Measurements from ENCODE around the gene PARP1. TPM values are rescaled to one million over a fixed set of nuclear protein-coding genes. Genes with fewer than 3 reads are reported as not detected.

The PARP1 gene
- total RNA-seq, 1 experiment from 2014 or later, result 213 TPM

GRCh38 chr1:226425431-226426031, 17.6 kb upstream of the PARP1 start:
- no peak for ATAC-seq
- H3K9me3 ChIP-seq (ENCODE audit: control insufficient read depth in 1 of 2, insufficient read depth in 1 of 2, low read depth in 1 of 2, low read length in 2 of 2), result no peaks in the 10 kb centered on the region
- no peaks in the 10 kb centered on the region for H3K36me3 ChIP-seq (ENCODE audit: control insufficient read depth in 1 of 2, insufficient read depth in 2 of 2, low read length in 2 of 2)
- H3K4me3 ChIP-seq (replicated peaks in 1 of 2; ENCODE audit: low read depth in 1 of 2, low read length in 2 of 2), result no peak overlapping the region
- H3K27ac ChIP-seq (ENCODE audit: low read depth, low read length), result no peak overlapping the region
- DNase-seq (ENCODE audit: low read depth, low spot score), result no peak
- no peak overlapping the region for H2AFZ ChIP-seq (ENCODE audit: low read depth, low read length, poor library complexity, severe bottlenecking)
- no peaks in the 10 kb centered on the region for H4K20me1 ChIP-seq (ENCODE audit: insufficient read depth)
- no TSS peak for BruUV-seq (replicated peaks)
- RAD21 ChIA-PET (ENCODE audit: low non-redundant PET in 1 of 2, low total read pairs in 2 of 2, uncharacterized antibody in 2 of 2, unreplicated experiment in 2 of 2), result interaction anchor here (0.8 kb wide), 2 partner anchors 12 to 125 kb away, joined by 3 read pairs; no protein-coding TSS in a partner anchor
- H3K4me2 ChIP-seq (ENCODE audit: low read length), result no peak overlapping the region
- H3K4me1 ChIP-seq (ENCODE audit: control insufficient read depth in 1 of 2, insufficient read depth in 2 of 2, low read length in 2 of 2), result peaks cover 0 to 8% of the 10 kb centered on the region in 2 experiments; a peak in 2 of 4 replicates
- no peaks in the 10 kb centered on the region for H3K79me2 ChIP-seq (ENCODE audit: insufficient read depth, low read length)
- POLR2A ChIA-PET, result no interaction called here
- H3K27me3 ChIP-seq (ENCODE audit: insufficient read depth, low read length), result no peaks in the 10 kb centered on the region
- CTCF ChIA-PET, result interaction anchor here (0.7 to 2.8 kb wide), 5 partner anchors 18 to 201 kb away, joined by 3 to 10 read pairs (median 6); partner anchors contain the start of gene PARP1
- H3K9ac ChIP-seq (ENCODE audit: low read length), result no peak overlapping the region
- intact Hi-C loops (cut with micrococcal nuclease), result loop anchor here (2.0 to 10.0 kb wide), 3 partner anchors 121 to 1009 kb away; no protein-coding TSS in a partner anchor
- TF ChIP-seq EGR1 (IDR thresholded peaks at IDR 0.05; ENCODE audit: low read depth) (no peak), ATF3 (IDR thresholded peaks at IDR 0.05) (no peak), POLR2AphosphoS5 (IDR thresholded peaks at IDR 0.05; ENCODE audit: low read depth, low read length) (no peak), EZH2 (IDR thresholded peaks at IDR 0.05) (no peak), SIN3A (IDR thresholded peaks at IDR 0.05; ENCODE audit: low read depth) (no peak), POLR2A (IDR thresholded peaks at IDR 0.05; ENCODE audit: borderline replicate concordance, extremely low read depth, insufficient read depth, insufficient read length) (no peak), RAD21 (IDR thresholded peaks at IDR 0.05; ENCODE audit: low read depth) (no peak), EZH2phosphoT487 (IDR thresholded peaks at IDR 0.05; ENCODE audit: borderline replicate concordance) (no peak), SP1 (IDR thresholded peaks at IDR 0.05; ENCODE audit: low read depth) (no peak), SRF (IDR thresholded peaks at IDR 0.05; ENCODE audit: low read depth) (no peak), TCF7L2 (IDR thresholded peaks at IDR 0.05; ENCODE audit: borderline replicate concordance, extremely low read depth, insufficient read depth, insufficient read length) (no peak), MAX (IDR thresholded peaks at IDR 0.05) (no peak), ZFX (IDR thresholded peaks at IDR 0.05) (no peak), CBX3 (IDR thresholded peaks at IDR 0.05; ENCODE audit: low read depth) (no peak)
- H3K9me2 ChIP-seq (ENCODE audit: insufficient read depth), result no peaks in the 10 kb centered on the region

Data from HCT116 (cell line).